Measurements from ENCODE around the gene DDX56. TPM values are rescaled to one million over a fixed set of nuclear protein-coding genes. Genes with fewer than 3 reads are reported as not detected.
A peak's percentile ranks its signal among the peaks of the same experiment; 100 is the strongest.

The DDX56 gene
- total and polyA plus RNA-seq, 9 of the 15 experiments (the other 6 are each of a cell fraction or from before 2014, with no cell fraction given) = 33.0 to 145 (median 102) TPM

- TF ChIP-seq, protein P1, sequence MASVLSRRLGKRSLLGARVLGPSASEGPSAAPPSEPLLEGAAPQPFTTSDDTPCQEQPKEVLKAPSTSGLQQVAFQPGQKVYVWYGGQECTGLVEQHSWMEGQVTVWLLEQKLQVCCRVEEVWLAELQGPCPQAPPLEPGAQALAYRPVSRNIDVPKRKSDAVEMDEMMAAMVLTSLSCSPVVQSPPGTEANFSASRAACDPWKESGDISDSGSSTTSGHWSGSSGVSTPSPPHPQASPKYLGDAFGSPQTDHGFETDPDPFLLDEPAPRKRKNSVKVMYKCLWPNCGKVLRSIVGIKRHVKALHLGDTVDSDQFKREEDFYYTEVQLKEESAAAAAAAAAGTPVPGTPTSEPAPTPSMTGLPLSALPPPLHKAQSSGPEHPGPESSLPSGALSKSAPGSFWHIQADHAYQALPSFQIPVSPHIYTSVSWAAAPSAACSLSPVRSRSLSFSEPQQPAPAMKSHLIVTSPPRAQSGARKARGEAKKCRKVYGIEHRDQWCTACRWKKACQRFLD (CRISPR knock-in tag; IDR thresholded peaks at IDR 0.05) = no peak
- TF ChIP-seq ZC3H11A (IDR thresholded peaks at IDR 0.05; ENCODE audit: low read depth, low read length) (no peak), PURB (CRISPR knock-in tag; IDR thresholded peaks at IDR 0.05; ENCODE audit: low read depth) (no peak)
Measured at GRCh38 chr7:44559485-44559884, 14.2 kb downstream of the DDX56 start (continued).

DNA sequence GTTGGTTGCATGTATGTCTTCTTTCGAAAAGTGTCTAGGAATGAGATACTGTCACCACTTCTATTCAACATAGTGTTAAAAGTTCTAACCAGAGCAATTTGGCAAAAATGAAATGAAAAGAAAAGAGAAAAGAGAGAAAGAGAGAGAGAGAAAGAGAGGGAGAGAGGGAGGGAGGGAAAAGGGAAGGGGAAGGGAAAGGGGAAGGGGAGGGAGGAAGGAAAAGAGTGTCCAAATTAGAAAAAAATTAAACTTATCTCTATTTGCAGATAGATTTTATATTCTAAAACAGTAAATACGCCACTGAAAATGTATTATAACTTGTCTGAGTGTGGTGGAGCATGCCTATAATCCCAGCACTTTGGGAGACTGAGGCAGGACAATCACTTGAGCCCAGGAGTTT lies 16.2 kb downstream of the DDX56 start:
- no peak for DNase-seq (ENCODE audit: extremely low read depth in 1 of 4, low spot score in 3 of 4)
- ATAC-seq = no peak
- FAIRE-seq = no peak
- intact Hi-C loops (cut with micrococcal nuclease) = no loop called here
- Histone ChIP-seq H3K9ac (ENCODE audit: insufficient read depth in 1 of 2, low read depth in 2 of 2, low read length in 2 of 2) (no peak overlapping the region), H3K4me3 (no peak overlapping the region), H3K9me1 (ENCODE audit: control insufficient read depth, insufficient read depth, low read length) (no peaks in the 10 kb centered on the region), H2AFZ (ENCODE audit: low read depth, low read length) (no peak overlapping the region), H3K4me2 (ENCODE audit: insufficient read depth, low read length) (no peak overlapping the region), H4K20me1 (replicated peaks; ENCODE audit: control insufficient read depth, insufficient read depth, low read length) (no peaks in the 10 kb centered on the region; the same call in 1 of the 2 replicates), H3K9me3 (replicated peaks; ENCODE audit: control insufficient read depth, insufficient read depth, low read depth, low read length) (no peaks in the 10 kb centered on the region), H3K4me1 (replicated peaks in 1 of 2; ENCODE audit: control insufficient read depth in 2 of 2, insufficient read depth in 2 of 2, low read length in 2 of 2) (peaks cover 11 to 16% of the 10 kb centered on the region in 2 experiments; a peak in 3 of 5 replicates), H3K27ac (ENCODE audit: extremely low read depth, low read depth, low read length) (no peak overlapping the region), H3K79me2 (ENCODE audit: control insufficient read depth, insufficient read depth, low read length) (no peaks in the 10 kb centered on the region), H3K36me3 (ENCODE audit: control insufficient read depth, insufficient read depth, low read length) (no peaks in the 10 kb centered on the region), H3K27me3 (ENCODE audit: control insufficient read depth in 2 of 2, insufficient read depth in 2 of 2, low read length in 2 of 2) (no peaks in the 10 kb centered on the region)
- in situ Hi-C loops (cut with MboI) = no loop called here
- 42% methylated on average over 2 of the region's 2 CpGs for WGBS (ENCODE audit: insufficient coverage, low coverage, missing lambda C conversion rate)
- CTCF ChIA-PET (ENCODE audit: low intra/inter-chr PET ratio) = no interaction called here
- BruUV-seq (replicated peaks) = no TSS peak
- POLR2A ChIA-PET = no interaction called here
- no peak for TF ChIP-seq ZSCAN32 (CRISPR knock-in tag; IDR thresholded peaks at IDR 0.05)
- TF ChIP-seq IRF9 (tag; IDR thresholded peaks at IDR 0.05) = no peak
- peak; percentile 61 for TF ChIP-seq PCBP2 (IDR thresholded peaks at IDR 0.05; ENCODE audit: low read depth, low read length, poor library complexity, severe bottlenecking)
- TF ChIP-seq CUX1 (CRISPR knock-in tag; IDR thresholded peaks at IDR 0.05) = no peak
- peak; percentile 69 for TF ChIP-seq HNRNPK (IDR thresholded peaks at IDR 0.05; ENCODE audit: low read depth, low read length, poor library complexity, severe bottlenecking)
- no peak for TF ChIP-seq BMI1 (IDR thresholded peaks at IDR 0.05; ENCODE audit: low read length)
- TF ChIP-seq, protein P2, sequence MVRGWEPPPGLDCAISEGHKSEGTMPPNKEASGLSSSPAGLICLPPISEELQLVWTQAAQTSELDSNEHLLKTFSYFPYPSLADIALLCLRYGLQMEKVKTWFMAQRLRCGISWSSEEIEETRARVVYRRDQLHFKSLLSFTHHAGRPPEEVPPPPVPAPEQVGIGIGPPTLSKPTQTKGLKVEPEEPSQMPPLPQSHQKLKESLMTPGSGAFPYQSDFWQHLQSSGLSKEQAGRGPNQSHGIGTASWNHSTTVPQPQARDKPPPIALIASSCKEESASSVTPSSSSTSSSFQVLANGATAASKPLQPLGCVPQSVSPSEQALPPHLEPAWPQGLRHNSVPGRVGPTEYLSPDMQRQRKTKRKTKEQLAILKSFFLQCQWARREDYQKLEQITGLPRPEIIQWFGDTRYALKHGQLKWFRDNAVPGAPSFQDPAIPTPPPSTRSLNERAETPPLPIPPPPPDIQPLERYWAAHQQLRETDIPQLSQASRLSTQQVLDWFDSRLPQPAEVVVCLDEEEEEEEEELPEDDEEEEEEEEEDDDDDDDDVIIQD (CRISPR knock-in tag; IDR thresholded peaks at IDR 0.05) = no peak
- TF ChIP-seq PCBP1 (IDR thresholded peaks at IDR 0.05; ENCODE audit: low read depth, low read length, poor library complexity, severe bottlenecking) = peak; percentile 60
